K562 (cell line): Measurements from ENCODE around the gene ATG4C. TPM values are rescaled to one million over a fixed set of nuclear protein-coding genes. Genes with fewer than 3 reads are reported as not detected.

Source experiments
- ATAC-seq: fragments of 200-7000 bp; cut with Tn5 transposase; 3 replicates; pipeline ENCODE4 v1.9.1; 2020; ENCODE audit warnings: moderate library complexity
- BruUV-seq: library from RNA; stranded (reverse); fragments of 400-500 nt; replicated peaks from 2 replicates; lab custom pipeline; 2021; lab: Mats Ljungman, UMichigan
- CTCF ChIA-PET: fragments of 300-600 bp; formaldehyde crosslinking; extraction: SDS; loops from one replicate; lab custom pipeline; 2021; ENCODE audit warnings: low intra/inter-chr PET ratio; lab: Yijun Ruan, JAX
- POLR2A ChIA-PET: fragments of 300-600, 350-650 bp; sonication (Branson Sonifier 250); formaldehyde crosslinking; extraction: SDS; loops from one replicate; lab custom pipeline; 2021; ENCODE audit warnings: antibody characterized with exemption, inconsistent platforms; lab: Yijun Ruan, JAX
- DNase-seq, 4 experiments: peaks; one replicate each; pipeline versions ENCODE4 v3.0.0 to v3.0.0-alpha.2; 2011 to 2018; ENCODE audit warnings: low spot score in 3 of 4, mixed read lengths in 3 of 4; ENCODE audit errors: extremely low read depth in 1 of 4
- FAIRE-seq: peaks from 2 replicates; lab custom pipeline; 2011; peaks lifted over from hg19 to GRCh38; lab: Jason Lieb, UNC
- H2AFZ ChIP-seq: 2 replicates; pipeline ENCODE4 v1.6.0; 2011; ENCODE audit warnings: low read depth, low read length, control low read depth, inconsistent platforms
- H3K27ac ChIP-seq: fragments of 200-600 bp; 3 replicates; pipeline ENCODE4 v1.8.0; 2011; ENCODE audit warnings: low read depth, mild to moderate bottlenecking, control low read depth, inconsistent platforms, low read length, moderate library complexity, mixed read lengths; ENCODE audit errors: extremely low read depth
- H3K27me3 ChIP-seq, 2 experiments: fragments of 300-600 bp in 1 of 2; 2 replicates in 1 of 2; 3 replicates in 1 of 2; pipeline versions ENCODE4 v1.6.0 to v1.8.0; 2011; ENCODE audit warnings: inconsistent platforms in 2 of 2, low read length in 2 of 2, mild to moderate bottlenecking in 1 of 2, mixed read lengths in 1 of 2, moderate library complexity in 1 of 2; ENCODE audit not compliant: control insufficient read depth in 2 of 2, insufficient read depth in 2 of 2
- H3K36me3 ChIP-seq: fragments of 300-600 bp; 3 replicates; pipeline ENCODE4 v1.8.0; 2011; ENCODE audit warnings: mild to moderate bottlenecking, low read length, inconsistent platforms; ENCODE audit not compliant: control insufficient read depth, insufficient read depth
- H3K4me1 ChIP-seq, 2 experiments: fragments of 200-600 bp in 1 of 2; replicated peaks in 1 of 2; 2 replicates in 1 of 2; 3 replicates in 1 of 2; pipeline versions ENCODE4 v1.5.1 to v1.8.0; 2011; ENCODE audit warnings: inconsistent platforms in 2 of 2, low read length in 2 of 2, mild to moderate bottlenecking in 1 of 2, mixed read lengths in 1 of 2, moderate library complexity in 1 of 2; ENCODE audit not compliant: control insufficient read depth in 2 of 2, insufficient read depth in 2 of 2
- H3K4me2 ChIP-seq: 2 replicates; pipeline ENCODE4 v1.6.1; 2011; ENCODE audit warnings: low read length, control low read depth, inconsistent platforms, mixed read lengths; ENCODE audit not compliant: insufficient read depth
- H3K4me3 ChIP-seq: fragments of 200-600 bp; sonication (generic), shearing (Covaris generic); 2 replicates; pipeline ENCODE4 v1.5.1; 2016; ENCODE audit warnings: control low read depth, inconsistent platforms
- H3K79me2 ChIP-seq: fragments of 200-600 bp; 3 replicates; pipeline ENCODE4 v1.8.0; 2011; ENCODE audit warnings: low read length, inconsistent platforms; ENCODE audit not compliant: control insufficient read depth, insufficient read depth
- H3K9ac ChIP-seq, 2 experiments: 2 replicates each; pipeline versions ENCODE4 v1.6.0 to v1.6.1; 2011; ENCODE audit warnings: low read depth in 2 of 2, low read length in 2 of 2, control low read depth in 1 of 2, inconsistent platforms in 1 of 2, mild to moderate bottlenecking in 1 of 2, mixed read lengths in 1 of 2; ENCODE audit not compliant: insufficient read depth in 1 of 2
- H3K9me1 ChIP-seq: one replicate; pipeline ENCODE4 v1.6.0; 2011; ENCODE audit warnings: inconsistent platforms, mild to moderate bottlenecking, low read length, moderate library complexity; ENCODE audit not compliant: control insufficient read depth, insufficient read depth
- H3K9me3 ChIP-seq: replicated peaks from 2 replicates; pipeline ENCODE4 v1.5.1; 2011; ENCODE audit warnings: low read depth, low read length, inconsistent platforms; ENCODE audit not compliant: control insufficient read depth, insufficient read depth
- H4K20me1 ChIP-seq: replicated peaks from 2 replicates; pipeline ENCODE4 v1.6.1; 2011; ENCODE audit warnings: low read length, inconsistent platforms, mixed read lengths; ENCODE audit not compliant: control insufficient read depth, insufficient read depth
- HDAC2 ChIP-seq: fragments of 450-650 bp; IDR thresholded peaks from 2 replicates; pipeline ENCODE4 v1.6.1; 2016; ENCODE audit warnings: mild to moderate bottlenecking
- JUND ChIP-seq, 2 experiments: IDR thresholded peaks; 2 replicates in 1 of 2; 3 replicates in 1 of 2; pipeline ENCODE4 v1.6.1; 2011; ENCODE audit warnings: borderline replicate concordance in 2 of 2, low read depth in 2 of 2, low read length in 2 of 2, improper control_type of control experiment in 1 of 2, missing biosample characterization in 1 of 2, missing genetic modification characterization in 1 of 2, missing genetic modification reagents in 1 of 2
- ZNF41 ChIP-seq: fragments of 250-450 bp; sonication (Bioruptor Pico); conservative IDR thresholded peaks from 2 replicates; pipeline ENCODE4 v1.4.0; 2020; ENCODE audit warnings: mild to moderate bottlenecking
- ZNF75A ChIP-seq: fragments of 450-650 bp; formaldehyde crosslinking; IDR thresholded peaks from 2 replicates; pipeline ENCODE4 v1.4.0; 2020; ENCODE audit warnings: mild to moderate bottlenecking
- WGBS: fragments of 100-300 bp; shearing (Covaris generic); methylation state at CpG from one replicate; pipeline ENCODE4 v1.1.6; 2016; ENCODE audit warnings: low coverage, mixed read lengths; ENCODE audit not compliant: insufficient coverage; ENCODE audit errors: missing lambda C conversion rate; 5-methylcytosine and 5-hydroxymethylcytosine counted together
- in situ Hi-C: fragments of 300-500 bp; cut with MboI; formaldehyde crosslinking; loops from 4 replicates; pipeline ENCODE4 v1.15.0; 2018; ENCODE audit warnings: inconsistent platforms, mixed read lengths
- intact Hi-C: fragments of 100-400 bp; cut with micrococcal nuclease; formaldehyde crosslinking; loops from 2 replicates; pipeline ENCODE4 v1.14.2; 2022
- polyA plus RNA-seq, 8 experiments: library from polyadenylated mRNA; depleted of rRNA in 4 of 8; stranded (reverse) in 5 of 8; unstranded in 3 of 8; fragments of >200 nt; fragmentation: Nextera tagmentation in 2 of 8; fragmentation: Illumina TruSeq in 1 of 8; extraction: Ambion mirVana in 2 of 8; extraction: Trizol in 1 of 8; gene quantifications; 2 replicates each; pipeline versions ENCODE4 v1.2.1 to v1.2.3, GENCODE V29; 2011 to 2014; ENCODE audit warnings: inconsistent platforms in 1 of 8, missing spikeins in 1 of 8
- total RNA-seq, 7 experiments: library from RNA; depleted of rRNA in 6 of 7; stranded (reverse); fragments of >200 nt in 6 of 7; fragmentation: Illumina TruSeq in 2 of 7; extraction: Trizol in 2 of 7; gene quantifications; 2 replicates each; pipeline versions ENCODE4 v1.2.1 to v1.2.3, GENCODE V29; 2011 to 2021; ENCODE audit warnings: low replicate concordance in 1 of 7
- TF ChIP-seq, protein P1 (sequence below): fragments of 450-650 bp; IDR thresholded peaks from 2 replicates; pipeline ENCODE4 v1.7.1; 2018; ENCODE audit warnings: mild to moderate bottlenecking, low read depth; ENCODE audit not compliant: partially characterized antibody

ATG4C gene
- total and polyA plus RNA-seq, 9 of the 15 experiments (the other 6 are each of a cell fraction or from before 2014, with no cell fraction given), result 7.6 to 35.8 (median 16.1) TPM

DNA sequence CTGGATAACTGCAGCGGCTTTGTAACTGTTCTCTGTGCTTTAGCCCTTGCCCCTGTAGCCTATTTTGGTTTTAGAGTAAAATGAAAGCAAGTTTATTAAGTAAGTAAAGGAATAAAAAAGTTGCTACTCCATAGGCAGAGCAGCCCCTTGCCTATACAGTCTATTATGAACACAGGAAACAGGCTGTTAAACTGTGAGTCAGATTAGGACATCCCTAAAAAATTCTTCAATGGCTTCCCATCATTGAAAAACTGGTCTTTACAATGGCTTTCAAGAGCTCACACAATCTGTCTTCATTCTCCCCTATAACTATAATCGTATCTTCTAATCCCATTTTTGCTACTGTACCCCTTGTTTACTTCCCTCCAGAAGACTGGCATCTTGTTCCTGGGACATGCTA, 43.0 kb downstream of the ATG4C start:
- no peak overlapping the region for H3K27ac ChIP-seq
- no peak overlapping the region for H3K4me3 ChIP-seq
- H4K20me1 ChIP-seq, result no peaks in the 10 kb centered on the region
- H3K79me2 ChIP-seq, result no peaks in the 10 kb centered on the region
- intact Hi-C loops, result no loop called here
- 59% methylated on average over 2 of the region's 2 CpGs for WGBS
- ChIA-PET CTCF (no interaction called here), POLR2A (no interaction called here)
- no peak overlapping the region for H3K9ac ChIP-seq
- ATAC-seq (no peak), FAIRE-seq (no peak), DNase-seq (no peak)
- H3K4me1 ChIP-seq, result no peaks in the 10 kb centered on the region
- no peaks in the 10 kb centered on the region for H3K9me3 ChIP-seq
- no peak for TF ChIP-seq JUND (IDR thresholded peaks at IDR 0.05; ENCODE audit: borderline replicate concordance, low read depth, low read length)
- TF ChIP-seq JUND (tag; IDR thresholded peaks at IDR 0.05; ENCODE audit: borderline replicate concordance, low read depth, low read length), result no peak
- TF ChIP-seq ZNF41 (CRISPR knock-in tag), result no peak
- TF ChIP-seq, protein P1, sequence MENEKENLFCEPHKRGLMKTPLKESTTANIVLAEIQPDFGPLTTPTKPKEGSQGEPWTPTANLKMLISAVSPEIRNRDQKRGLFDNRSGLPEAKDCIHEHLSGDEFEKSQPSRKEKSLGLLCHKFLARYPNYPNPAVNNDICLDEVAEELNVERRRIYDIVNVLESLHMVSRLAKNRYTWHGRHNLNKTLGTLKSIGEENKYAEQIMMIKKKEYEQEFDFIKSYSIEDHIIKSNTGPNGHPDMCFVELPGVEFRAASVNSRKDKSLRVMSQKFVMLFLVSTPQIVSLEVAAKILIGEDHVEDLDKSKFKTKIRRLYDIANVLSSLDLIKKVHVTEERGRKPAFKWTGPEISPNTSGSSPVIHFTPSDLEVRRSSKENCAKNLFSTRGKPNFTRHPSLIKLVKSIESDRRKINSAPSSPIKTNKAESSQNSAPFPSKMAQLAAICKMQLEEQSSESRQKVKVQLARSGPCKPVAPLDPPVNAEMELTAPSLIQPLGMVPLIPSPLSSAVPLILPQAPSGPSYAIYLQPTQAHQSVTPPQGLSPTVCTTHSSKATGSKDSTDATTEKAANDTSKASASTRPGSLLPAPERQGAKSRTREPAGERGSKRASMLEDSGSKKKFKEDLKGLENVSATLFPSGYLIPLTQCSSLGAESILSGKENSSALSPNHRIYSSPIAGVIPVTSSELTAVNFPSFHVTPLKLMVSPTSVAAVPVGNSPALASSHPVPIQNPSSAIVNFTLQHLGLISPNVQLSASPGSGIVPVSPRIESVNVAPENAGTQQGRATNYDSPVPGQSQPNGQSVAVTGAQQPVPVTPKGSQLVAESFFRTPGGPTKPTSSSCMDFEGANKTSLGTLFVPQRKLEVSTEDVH, result no peak
- no peak for TF ChIP-seq ZNF75A (CRISPR knock-in tag)
- no peak for TF ChIP-seq HDAC2
- no peak overlapping the region for H2AFZ ChIP-seq
- no peaks in the 10 kb centered on the region for H3K27me3 ChIP-seq
- in situ Hi-C loops, result no loop called here
- no peaks in the 10 kb centered on the region for H3K36me3 ChIP-seq
- BruUV-seq, result no TSS peak
- H3K9me1 ChIP-seq, result no peaks in the 10 kb centered on the region
- no peak overlapping the region for H3K4me2 ChIP-seq
